SU-DHL-6 (cell line): Measurements from ENCODE around the gene TM4SF18.

Experiments
- H2AFZ ChIP-seq: fragments of 200-600 bp; sonication (generic); 2 replicates; pipeline ENCODE4 v1.6.1; 2014; ENCODE audit warnings: low read depth, mild to moderate bottlenecking, moderate library complexity, mixed read lengths, antibody characterized with exemption, low read length; ENCODE audit not compliant: severe bottlenecking
- H3F3A ChIP-seq: fragments of 200-600 bp; shearing (Covaris generic); 2 replicates; pipeline ENCODE4 v1.6.0; 2016; ENCODE audit warnings: antibody characterized with exemption, mild to moderate bottlenecking; ENCODE audit not compliant: insufficient read depth
- H3K27ac ChIP-seq: fragments of 200-600 bp; sonication (generic); 2 replicates; pipeline ENCODE4 v1.5.1; 2016; ENCODE audit warnings: low read depth, mild to moderate bottlenecking, low read length, moderate library complexity, mixed read lengths
- H3K27me3 ChIP-seq: fragments of 200-600 bp; sonication (generic), shearing (Covaris generic); 2 replicates; pipeline ENCODE4 v1.6.0; 2014; ENCODE audit warnings: mild to moderate bottlenecking, low read length
- H3K36me3 ChIP-seq: fragments of 200-600 bp; sonication (generic); 2 replicates; pipeline ENCODE4 v1.6.1; 2014; ENCODE audit warnings: mild to moderate bottlenecking, low read length, mixed read lengths
- H3K4me2 ChIP-seq: fragments of 300-600, 200-600 bp; shearing (Covaris generic), sonication (generic); 2 replicates; pipeline ENCODE4 v1.6.0; 2014; ENCODE audit warnings: low read length, low read depth, mild to moderate bottlenecking; ENCODE audit not compliant: poor library complexity, severe bottlenecking
- H3K4me3 ChIP-seq: fragments of 200-600 bp; sonication (generic); 2 replicates; pipeline ENCODE4 v1.5.1; 2014; ENCODE audit warnings: antibody characterized with exemption, low read length, mild to moderate bottlenecking, mixed read lengths; ENCODE audit not compliant: insufficient read depth, poor library complexity, severe bottlenecking
- H3K79me2 ChIP-seq: fragments of 200-600 bp; sonication (generic); 2 replicates; pipeline ENCODE4 v1.6.1; 2014; ENCODE audit warnings: mild to moderate bottlenecking, low read length, moderate library complexity; ENCODE audit not compliant: insufficient read depth
- H3K9ac ChIP-seq: fragments of 200-600 bp; sonication (generic); 2 replicates; pipeline ENCODE4 v1.7.0; 2014; ENCODE audit warnings: mild to moderate bottlenecking, low read length
- H3K9me2 ChIP-seq: fragments of 200-600 bp; sonication (generic); replicated peaks from 2 replicates; pipeline ENCODE4 v1.6.1; 2014; ENCODE audit warnings: low read length; ENCODE audit not compliant: insufficient read depth
- H3K9me3 ChIP-seq: fragments of 200-600 bp; sonication (generic); 2 replicates; pipeline ENCODE4 v1.6.1; 2014; ENCODE audit warnings: low read length, mixed read lengths; ENCODE audit not compliant: insufficient read depth
- H4K20me1 ChIP-seq: fragments of 200-600 bp; sonication (generic); 2 replicates; pipeline ENCODE4 v1.6.1; 2014; ENCODE audit warnings: low read depth, mild to moderate bottlenecking, antibody characterized with exemption, low read length, moderate library complexity, mixed read lengths
- CTCF ChIP-seq: fragments of 200-600 bp; sonication (generic); IDR thresholded peaks from one replicate; pipeline ENCODE4 v1.5.1; 2017; ENCODE audit warnings: antibody characterized with exemption, mild to moderate bottlenecking, low read length, moderate library complexity; ENCODE audit not compliant: insufficient read depth, poor library complexity, severe bottlenecking
- EZH2phosphoT487 ChIP-seq: fragments of 200-600 bp; sonication (generic), shearing (Covaris generic); conservative IDR thresholded peaks from 2 replicates; pipeline ENCODE4 v1.6.1; 2018; ENCODE audit warnings: mild to moderate bottlenecking, antibody characterized with exemption, low read length, moderate library complexity, mixed read lengths

TM4SF18 gene

GRCh38 chr3:149331396-149331795 lies 2.0 kb downstream of the TM4SF18 start:
- H3K9ac ChIP-seq = no peak overlapping the region
- H4K20me1 ChIP-seq = no peaks in the 10 kb centered on the region; the same call in 1 of the 2 replicates
- no peak overlapping the region for H2AFZ ChIP-seq
- TF ChIP-seq EZH2phosphoT487 (no peak), CTCF (no peak)
- no peak overlapping the region for H3K4me2 ChIP-seq
- no peak overlapping the region for H3K4me3 ChIP-seq
- H3F3A ChIP-seq = no peaks in the 10 kb centered on the region
- no peaks in the 10 kb centered on the region for H3K9me3 ChIP-seq
- H3K79me2 ChIP-seq = no peaks in the 10 kb centered on the region
- H3K27me3 ChIP-seq = no peaks in the 10 kb centered on the region
- no peaks in the 10 kb centered on the region for H3K9me2 ChIP-seq
- no peaks in the 10 kb centered on the region for H3K36me3 ChIP-seq
- no peak overlapping the region for H3K27ac ChIP-seq

GRCh38 chr3:149330609-149331331 lies 2.7 kb downstream of the TM4SF18 start:
- H3K4me2 ChIP-seq = no peak overlapping the region
- no peak overlapping the region for H3K9ac ChIP-seq
- no peak overlapping the region for H3K4me3 ChIP-seq
- no peak overlapping the region for H2AFZ ChIP-seq
- no peaks in the 10 kb centered on the region for H3K79me2 ChIP-seq
- no peaks in the 10 kb centered on the region; the same call in 1 of the 2 replicates for H4K20me1 ChIP-seq
- H3K27me3 ChIP-seq = no peaks in the 10 kb centered on the region
- H3K9me3 ChIP-seq = no peaks in the 10 kb centered on the region
- H3F3A ChIP-seq = no peaks in the 10 kb centered on the region
- H3K27ac ChIP-seq = no peak overlapping the region
- no peaks in the 10 kb centered on the region for H3K9me2 ChIP-seq
- TF ChIP-seq CTCF (no peak), EZH2phosphoT487 (no peak)
- no peaks in the 10 kb centered on the region for H3K36me3 ChIP-seq

GRCh38 chr3:149327156-149327555 lies 6.3 kb downstream of the TM4SF18 start:
- no peak overlapping the region for H3K9ac ChIP-seq
- H3K27me3 ChIP-seq = no peaks in the 10 kb centered on the region
- no peaks in the 10 kb centered on the region; the same call in 1 of the 2 replicates for H4K20me1 ChIP-seq
- no peak overlapping the region for H3K4me3 ChIP-seq
- H3K27ac ChIP-seq = no peak overlapping the region
- H2AFZ ChIP-seq = no peak overlapping the region
- H3K9me3 ChIP-seq = no peaks in the 10 kb centered on the region
- no peaks in the 10 kb centered on the region for H3K9me2 ChIP-seq
- no peaks in the 10 kb centered on the region for H3F3A ChIP-seq
- TF ChIP-seq EZH2phosphoT487 (no peak), CTCF (no peak)
- no peak overlapping the region for H3K4me2 ChIP-seq
- no peaks in the 10 kb centered on the region for H3K79me2 ChIP-seq
- no peaks in the 10 kb centered on the region for H3K36me3 ChIP-seq
